Activated effector memory CD4-positive, alpha-beta T cell treated with Interleukin-2 at 50 U/mL for 16 hours (primary cell): ENCODE results near the gene CCDC57.
"Not testable (repeated sequence)": the region's sequence is repeated elsewhere in the genome, so short reads cannot be mapped to it uniquely, and the experiment has no call there.

Experiments
- DNase-seq: peaks from one replicate; pipeline ENCODE4 v3.0.0-alpha.2; 2020

CCDC57 gene

DNA sequence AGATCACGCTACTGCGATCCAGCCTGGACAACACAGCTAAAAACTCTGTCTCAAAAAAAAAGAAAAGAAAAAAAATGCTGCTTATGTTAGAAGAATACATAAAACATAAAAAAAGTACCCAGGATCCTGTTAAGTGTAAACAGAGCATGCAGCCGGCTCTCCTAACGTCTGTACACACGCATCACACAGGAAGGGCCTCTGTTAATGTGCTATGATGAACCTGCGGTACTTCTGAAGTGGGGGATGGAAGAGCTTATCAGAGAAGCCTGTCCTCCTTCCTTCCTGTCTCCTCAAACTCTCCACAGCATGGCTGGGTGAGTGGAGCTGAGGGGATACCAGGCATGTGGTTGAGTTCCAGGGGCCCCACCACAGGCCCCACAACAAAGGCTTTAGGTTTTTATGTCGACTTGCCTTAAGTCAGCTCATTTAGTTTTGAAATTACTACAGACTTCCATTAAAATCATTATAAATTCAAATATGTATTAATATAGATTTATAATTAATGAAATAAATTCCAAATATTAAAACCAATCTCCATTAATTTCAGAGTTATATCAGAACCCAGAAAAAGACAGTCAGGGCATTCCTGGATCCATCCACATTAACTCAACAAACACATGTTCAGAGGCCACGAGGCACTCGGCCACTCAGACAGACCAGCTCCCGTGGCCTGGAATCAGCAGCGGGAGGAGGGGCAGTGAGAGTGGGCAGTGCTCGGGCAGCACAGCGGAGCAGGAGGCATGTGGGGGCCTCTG lies 11.7 kb downstream of the CCDC57 start:
- peak; percentile 50 for DNase-seq

DNA sequence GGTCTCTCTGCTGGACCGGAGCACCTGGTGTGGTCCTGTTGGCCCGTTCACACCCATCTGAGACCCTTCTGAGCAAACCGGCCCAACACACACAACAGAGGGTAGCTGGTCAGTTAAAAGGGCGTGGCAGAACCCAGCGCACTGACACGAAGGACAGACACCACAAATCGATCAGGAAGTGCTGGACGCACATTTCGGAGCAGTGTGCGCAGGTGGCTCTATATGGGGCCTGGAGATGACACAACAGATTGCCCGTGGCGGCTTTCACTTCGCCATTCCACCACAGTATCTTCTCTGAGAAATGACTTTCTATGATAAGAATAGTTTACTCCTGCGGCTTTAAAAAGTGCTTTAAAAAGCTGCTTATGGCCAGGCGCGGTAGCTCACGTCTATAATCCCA lies 12.5 kb downstream of the CCDC57 start:
- no peak for DNase-seq

DNA sequence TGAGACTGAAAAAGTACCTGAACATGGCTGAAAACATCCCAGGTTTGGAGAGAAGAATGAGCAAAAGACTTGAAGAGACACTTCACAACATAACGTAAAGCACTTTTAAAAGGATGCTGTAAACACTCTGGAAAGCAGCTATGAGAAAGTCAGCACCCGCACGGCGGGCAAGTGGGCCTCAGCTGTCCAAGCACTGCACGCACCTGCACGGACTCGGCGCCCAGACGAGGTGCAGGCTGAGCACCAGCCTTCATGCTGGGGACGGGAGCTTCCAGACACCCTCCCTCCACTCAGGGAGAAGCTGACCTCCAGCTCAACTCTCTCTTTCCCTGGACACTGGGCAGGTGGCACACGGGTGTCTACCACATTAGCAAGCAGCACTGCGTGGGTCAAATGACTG lies 13.1 kb downstream of the CCDC57 start:
- no peak for DNase-seq

DNA sequence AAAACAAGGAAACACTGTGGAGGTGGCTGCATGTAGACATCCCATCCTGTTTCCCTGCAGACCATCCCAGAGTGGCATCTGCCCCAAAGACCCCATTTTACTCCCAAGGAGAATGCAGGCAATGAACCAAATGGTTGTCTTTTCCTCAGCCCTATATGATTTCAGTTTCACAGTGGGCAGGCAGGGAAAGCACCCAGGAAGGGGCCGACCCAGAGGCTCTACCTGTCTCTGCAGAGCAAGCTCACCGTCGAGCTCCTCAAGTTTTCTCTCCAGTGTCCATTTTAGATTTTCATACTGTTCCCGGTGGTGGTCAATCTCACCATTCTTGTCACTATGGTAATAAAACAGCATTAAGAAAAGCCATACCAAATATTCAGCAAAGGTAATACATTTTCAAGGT lies 14.6 kb downstream of the CCDC57 start:
- no peak for DNase-seq

DNA sequence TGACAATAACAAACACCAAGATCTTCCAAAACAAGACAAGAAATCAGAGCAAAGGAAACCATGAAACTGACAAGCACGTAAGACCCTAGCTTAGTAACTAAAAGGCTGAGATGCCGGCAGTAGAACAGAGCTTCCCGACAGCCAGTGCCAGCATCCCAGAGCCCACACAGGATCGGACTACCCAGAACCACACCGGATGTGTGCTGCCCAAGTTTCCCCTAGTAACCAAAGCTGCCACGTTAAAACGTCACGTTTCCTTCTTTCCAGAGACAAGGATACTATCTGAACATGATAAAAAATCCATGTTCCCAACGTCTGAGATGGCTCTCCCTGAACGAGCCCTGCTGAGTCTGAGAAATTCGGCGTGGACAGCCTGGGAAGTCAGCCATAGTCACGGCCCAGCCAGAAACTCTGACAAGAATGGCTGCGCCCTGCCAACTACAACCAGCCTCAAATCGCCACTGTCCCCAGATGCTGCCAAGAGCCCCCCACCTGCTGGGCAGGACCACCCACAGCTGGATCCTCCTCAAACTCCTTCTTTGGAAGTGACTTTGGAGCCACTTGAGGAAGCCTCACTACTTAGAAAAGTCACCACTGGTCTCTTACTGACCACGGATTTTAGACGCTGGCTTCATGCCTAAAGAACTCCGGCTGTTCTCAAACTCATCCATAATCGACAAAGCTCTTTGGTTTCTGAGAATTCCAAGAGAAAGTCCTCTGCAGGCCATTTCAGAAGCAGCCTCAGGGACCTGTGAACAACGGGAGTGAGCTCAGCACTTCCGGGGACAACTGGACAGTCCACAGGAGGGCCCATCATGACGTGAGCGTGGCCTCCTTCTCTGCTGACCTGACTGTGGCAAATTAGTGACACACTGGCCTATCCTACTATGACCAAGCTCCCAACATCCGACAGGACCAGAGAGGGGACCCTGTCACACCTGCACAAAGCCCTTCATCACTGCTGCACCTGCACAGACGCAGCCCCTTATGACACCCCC lies 16.7 kb downstream of the CCDC57 start:
- no peak for DNase-seq

DNA sequence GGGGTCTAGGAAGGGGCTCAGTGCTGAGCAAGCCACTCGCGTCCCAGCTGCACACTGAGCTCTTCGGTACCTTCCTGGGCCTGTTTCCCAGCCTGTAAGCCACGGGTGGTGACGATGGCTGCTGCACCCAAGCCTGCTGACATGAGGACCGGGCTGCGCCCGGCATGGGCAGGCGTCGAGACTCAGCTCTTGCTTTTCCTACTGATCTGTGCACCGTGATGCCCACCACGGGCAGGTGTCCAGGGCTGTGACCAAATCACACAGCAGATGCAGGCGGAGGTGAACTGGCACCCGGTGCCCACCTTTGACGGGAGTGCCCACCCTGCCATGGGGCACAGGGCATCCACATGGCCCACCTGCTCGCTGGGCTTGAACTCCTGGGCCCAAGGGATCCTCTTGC lies 17.9 kb downstream of the CCDC57 start:
- no peak for DNase-seq

DNA sequence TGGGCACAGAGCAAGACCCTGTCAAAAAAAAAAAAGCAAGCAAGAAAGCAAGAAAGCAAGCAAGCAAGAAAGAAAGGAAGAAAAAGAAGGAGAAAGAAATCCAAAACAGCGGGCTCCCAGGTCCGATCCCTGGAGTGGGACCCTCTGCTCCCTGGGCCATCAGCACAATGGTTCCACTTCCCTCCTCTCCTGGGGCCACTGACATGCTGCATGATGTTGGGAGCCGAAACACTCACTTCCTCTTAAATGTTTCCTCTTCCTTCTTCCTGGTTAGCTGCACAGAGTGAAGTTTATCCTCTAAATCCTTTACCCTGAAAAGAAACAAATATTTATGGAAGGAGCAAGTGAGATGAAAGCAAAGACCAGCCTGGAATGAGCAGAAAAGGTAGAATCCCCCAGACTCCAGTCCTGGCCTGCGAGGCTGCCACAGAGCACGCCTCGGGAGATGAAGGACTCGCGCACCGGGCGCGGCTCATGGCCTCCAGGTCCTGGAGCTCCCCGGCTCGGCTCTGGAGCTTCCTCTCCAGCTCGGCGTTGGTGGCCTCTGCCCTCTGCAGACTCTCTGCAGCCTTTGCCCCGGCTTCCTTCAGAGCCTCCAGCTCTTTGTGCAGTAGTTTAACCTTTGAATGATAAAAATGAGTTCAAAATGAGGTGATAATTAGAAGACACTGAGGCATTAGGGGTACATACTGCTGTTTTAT lies 19.0 kb downstream of the CCDC57 start:
- no peak for DNase-seq

DNA sequence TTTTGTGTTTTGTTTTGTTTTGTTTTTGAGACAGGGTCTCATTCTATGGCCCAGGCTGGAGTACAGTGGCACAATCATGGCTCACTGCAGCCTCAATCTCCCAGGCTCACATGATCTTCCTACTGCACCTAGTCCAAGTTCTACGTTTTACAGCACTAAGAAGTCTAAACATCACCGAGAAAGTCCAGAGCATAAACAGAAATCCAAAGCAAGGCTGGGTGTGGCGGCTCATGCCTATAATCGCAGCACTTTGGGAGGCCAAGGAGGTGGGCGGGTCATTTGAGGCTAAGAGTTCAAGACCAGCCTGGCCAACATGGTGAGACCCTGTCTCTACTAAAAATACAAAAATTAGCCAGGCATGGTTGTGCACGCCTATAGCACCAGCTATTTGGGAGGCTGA lies 19.6 kb downstream of the CCDC57 start:
- DNase-seq, result not testable (repeated sequence)

DNA sequence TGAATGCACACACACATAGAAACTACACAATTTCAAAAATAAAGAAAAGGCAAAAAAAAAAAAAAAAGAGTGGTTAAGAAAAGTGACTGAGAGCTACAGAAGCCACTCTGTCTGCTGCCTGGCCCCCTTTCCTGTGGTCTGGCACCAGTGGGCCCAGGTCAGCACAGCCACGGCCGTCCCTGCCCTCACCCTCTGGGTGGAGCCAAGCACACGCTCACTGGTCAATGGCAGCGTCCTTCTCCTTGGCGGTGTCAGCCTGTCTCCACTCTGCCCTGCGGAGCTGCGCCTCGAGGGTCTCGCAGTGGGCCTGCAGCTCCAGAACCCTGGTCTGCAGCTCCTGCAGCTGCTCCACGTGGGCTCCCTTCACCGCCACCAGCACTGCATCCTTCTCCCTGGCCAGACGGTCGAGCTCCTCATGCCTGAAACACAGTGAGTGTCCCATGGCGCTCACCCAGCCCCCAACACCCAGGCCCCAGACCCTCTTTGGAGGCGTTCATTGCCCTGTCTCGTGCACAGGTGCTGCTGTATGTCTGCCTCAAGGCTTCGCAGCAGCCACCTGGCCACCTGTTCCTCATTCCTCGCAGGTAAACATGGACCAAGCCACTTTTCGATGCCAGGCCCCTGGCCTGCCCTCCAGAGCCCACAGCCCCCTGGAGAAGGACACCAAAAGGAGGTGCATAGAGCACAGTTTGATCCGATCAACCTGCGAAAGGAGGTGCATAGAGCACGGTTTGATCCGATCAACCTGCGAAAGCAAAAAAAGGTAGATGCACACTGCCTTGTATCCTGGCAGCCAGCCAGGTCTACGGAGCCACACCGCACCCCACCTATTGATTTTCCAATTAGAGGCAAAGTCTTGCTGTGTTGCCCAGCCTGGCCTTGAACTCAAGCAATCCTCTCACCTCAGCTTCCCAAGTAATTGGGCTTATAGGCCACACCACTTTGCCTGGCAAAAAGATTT lies 24.4 kb downstream of the CCDC57 start:
- DNase-seq, result no peak

DNA sequence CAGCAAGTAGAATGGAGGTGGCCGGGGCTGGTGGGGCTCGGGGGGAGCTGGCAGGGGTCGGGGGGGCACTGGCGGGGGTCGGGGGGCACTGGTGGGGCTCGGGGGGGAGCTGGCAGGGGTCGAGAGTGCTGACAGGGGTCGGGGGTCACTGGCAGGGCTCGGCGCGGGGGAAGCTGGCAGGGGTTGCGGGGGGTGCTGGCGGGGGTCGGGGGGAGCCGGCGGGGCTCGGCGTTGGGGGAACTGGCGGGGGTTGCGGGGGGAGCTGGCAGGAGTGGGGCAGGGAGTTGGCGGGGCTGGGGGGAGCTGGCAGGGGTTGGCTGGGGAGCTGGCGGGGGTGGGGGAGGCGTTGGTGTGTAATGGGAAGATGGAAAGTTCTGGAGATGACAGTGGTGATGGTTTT lies 25.1 kb downstream of the CCDC57 start:
- DNase-seq, result no peak

DNA sequence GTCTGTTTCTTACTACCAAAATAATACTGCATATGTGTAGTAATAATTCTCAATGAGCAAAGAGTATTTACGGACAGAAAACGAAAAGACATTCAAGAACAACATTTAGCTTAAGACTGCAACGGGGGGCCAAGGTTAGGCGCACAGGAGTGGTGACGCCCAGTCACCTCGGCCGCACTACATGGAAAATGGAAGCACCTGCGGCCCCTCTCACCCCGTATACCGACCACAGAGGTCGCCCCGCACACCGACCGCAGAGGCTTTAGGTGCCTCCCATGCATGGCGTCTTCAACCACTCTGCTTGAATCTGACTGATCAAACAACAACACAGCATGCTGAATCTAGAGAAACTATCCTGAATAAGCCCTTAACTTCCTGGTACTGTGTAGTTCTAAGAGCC lies 26.4 kb downstream of the CCDC57 start:
- no peak for DNase-seq

DNA sequence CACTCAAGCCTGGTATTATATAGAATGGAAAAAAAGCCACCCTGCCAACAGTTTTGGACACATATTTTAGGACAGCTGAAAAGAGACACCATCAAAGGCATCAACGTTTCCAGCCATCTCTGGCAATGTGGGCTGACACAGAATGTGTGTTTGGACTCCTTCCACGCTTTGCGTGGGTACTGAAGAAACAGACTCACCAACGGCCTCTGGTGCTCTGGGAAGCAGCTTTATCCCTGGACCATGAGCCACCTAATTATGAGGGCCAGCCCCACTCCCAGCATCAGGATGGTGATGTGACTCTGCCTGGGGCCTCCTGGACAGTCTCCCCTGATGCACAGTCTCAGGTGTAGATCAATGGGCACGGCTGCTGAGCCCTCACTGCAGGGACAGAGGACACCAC lies 27.9 kb downstream of the CCDC57 start:
- no peak for DNase-seq

DNA sequence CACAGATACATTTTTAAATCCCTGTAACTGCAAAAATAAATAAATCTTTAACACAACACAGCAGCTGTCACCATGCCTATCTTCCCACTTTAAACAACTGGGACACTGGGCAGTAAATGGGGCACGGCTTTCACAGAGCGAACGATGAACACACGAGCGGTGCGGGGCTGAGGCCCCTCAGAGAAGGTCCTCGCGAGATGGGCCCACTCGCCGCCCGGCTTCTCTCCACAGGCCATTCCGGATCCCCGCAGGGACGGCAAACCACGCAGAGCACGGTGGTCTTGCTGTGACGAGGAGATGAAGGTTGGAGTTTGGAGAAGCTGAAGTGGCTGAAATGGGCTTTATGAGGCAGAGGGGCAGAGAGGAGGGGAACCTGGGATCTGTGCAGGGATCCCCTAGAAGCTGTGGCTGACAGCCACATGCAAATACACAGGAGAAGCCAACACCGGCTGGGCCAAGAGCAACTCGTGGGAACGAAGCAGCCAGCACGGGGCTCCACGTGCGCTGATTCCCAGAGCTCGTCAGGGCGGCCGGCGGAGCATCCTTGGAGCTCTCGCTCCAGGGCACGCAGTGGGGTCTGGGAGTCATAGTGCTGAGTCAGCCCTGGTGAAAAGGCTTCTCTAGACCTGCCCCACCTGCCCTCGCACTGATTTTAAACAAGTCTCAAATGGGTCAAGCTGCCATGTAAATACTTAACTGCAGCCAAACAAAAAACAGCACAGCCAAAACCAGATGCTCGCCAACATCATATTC lies 31.7 kb downstream of the CCDC57 start:
- no peak for DNase-seq

DNA sequence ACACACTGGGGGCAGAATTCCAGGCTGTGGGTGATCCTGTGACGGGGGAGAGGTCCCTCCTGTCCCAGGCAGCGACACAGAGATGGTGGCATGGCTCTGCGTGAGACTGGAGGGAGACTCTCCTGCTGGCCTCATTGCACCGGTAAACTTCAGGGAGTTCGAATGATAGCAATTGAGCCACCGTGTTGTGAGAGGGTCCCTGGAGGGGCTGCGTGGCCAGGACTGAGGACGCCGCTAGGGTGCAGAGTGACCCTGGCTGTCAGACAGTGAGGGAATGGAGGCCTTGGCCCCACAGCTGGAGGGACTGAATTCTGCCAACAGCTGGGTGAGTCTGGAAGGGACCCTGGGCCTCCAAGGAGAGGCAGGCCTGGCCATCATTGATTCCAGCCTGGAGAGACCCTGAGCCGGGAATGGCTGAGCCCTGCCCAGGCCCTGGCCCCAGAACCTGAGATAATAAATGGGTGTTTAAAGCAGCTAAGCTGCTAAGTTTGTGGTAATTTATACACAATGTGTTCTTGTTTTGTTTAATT lies 32.6 kb downstream of the CCDC57 start:
- no peak for DNase-seq

DNA sequence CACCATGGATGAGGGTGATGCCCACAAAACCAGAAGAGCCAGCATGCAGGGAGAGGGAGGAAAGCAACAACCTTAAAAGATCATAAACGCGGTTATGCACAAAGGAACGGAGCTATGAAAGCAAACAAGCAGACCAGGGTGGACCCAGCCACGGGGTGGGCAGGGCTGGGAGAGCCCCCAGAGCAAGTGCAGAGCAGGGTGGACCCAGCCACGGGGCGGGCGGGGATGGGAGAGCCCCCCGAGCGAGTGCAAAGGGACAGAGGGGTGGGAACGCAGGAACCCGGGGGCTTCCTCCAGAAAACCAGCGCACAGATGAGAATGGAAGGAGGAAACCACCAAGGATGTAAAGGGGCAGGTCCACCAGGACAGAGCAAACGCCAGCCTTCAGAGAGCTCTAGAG lies 33.2 kb downstream of the CCDC57 start:
- DNase-seq, result no peak

DNA sequence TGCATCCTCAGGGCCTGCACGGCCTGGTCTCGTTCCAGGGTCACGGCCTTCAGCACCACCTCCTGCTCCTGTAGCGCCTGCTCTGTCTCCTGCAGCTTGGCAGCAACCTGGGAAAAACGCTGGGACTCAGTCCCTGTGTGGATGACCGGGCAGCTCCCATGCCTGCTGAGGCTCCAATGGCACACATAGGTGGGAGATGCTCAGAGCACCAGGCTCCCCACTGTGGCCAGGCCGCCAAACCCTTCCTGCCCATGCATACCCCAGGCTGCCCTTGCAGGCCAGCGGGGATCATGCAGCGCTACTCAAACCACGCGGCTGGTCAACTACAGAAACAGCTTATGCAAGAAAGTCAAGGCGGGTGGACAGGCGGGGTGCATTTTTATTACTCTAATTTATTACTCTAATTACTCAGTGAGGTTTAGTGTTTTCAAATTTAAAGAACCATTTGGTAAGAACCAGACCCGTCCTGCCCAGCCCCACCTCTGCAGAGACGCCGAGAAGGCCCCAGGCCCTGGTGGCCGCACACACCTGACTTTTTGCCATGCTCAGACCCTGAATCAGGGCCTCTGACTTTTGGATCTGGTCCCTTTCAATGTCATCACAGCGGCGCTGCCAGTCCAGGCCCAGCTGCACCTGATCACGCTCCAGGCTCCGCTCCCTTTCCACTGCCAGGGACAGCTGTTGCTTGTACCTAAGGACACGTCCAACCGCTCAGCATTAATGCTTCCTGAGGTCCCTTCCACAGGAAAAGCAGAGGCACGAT lies 34.0 kb downstream of the CCDC57 start:
- no peak for DNase-seq

DNA sequence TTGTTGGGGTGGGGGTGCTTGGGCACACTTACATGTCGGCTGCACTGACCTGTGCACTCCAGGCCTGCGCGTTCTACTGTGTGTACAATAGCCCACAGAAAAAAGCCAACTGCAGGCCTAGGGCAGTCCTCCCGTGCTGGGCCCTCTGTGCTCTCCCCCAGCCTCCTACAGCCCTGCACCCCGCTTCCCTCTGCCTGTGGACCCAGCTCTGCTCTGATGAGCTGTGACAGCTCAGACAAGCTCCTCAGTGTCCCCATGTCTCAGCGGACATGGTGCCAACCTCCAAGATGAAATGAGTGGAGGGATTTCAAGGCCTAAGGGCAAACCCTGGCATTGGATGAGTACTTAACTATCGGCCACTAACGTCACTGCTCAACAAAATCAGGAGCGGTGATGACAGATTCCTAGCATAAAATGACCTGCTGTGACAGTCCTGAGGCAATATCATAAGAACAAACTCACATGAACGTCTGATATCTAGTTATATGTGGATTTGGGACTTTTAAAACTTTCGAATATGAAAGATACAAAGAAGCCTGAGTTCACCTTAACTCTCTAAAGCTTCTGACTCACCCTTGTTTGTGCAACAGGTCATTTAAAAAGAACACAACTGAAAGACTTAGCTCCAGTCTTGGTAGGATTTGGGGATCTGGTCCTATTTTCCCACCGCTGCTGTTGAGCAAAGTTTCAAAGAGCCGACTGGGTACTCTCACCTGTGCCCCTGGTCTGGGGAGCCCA lies 34.7 kb downstream of the CCDC57 start:
- no peak for DNase-seq

DNA sequence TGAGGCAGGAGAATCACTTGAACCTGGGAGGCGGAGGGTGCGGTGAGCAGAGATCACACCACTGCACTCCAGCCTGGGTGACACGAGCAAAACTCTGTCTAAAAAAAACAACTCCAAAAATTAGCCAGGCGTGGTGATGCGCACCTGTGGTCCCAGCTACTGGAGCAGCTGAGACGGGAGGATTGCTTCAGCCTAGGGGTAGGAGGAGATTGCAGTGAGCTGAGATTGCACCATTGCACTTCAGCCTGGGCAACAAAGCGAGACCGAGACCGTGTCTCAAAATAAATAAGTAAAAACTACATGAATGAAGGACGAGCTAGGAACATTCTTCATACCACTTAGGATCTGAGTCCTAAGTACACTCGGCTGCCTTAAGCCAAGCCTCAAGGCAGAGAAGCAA lies 35.4 kb downstream of the CCDC57 start:
- DNase-seq, result no peak

DNA sequence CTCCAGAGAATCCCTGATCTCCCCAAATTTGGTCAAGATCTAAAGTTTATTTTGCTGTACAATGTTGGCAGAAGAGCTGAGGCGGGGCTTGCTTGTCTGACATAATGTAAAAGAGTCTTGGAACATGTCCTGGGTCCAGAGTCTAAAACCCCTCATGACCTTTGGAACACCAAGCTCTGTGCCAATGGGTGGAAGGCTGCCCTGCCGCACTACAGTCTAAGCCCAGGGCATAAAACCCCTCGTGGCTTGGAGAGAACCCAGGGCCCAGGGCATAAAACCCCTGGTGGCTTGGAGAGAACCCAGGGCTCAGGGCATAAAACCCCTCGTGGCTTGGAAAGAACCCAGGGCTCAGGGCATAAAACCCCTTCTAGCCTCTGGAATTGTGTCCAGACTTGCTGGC lies 36.7 kb downstream of the CCDC57 start:
- DNase-seq, result no peak

DNA sequence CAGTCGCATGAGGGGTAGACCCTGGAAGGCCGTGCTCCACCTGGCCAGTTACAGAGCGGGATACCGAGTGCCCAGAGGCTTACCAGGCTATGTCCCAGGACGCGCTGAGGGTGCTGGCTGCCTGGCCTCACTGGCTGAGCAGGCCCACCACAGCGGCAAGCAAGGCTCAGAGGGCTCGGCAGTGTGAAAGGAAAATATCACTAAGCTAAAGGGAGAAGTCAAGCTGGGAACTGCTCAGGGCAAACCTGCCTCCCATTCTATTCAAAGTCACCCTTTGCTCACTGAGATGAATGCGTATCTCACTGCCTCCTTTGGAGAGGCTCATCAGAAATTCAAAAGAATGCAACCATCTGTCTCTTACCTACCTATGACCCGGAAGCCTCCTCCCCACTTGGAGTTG lies 37.4 kb downstream of the CCDC57 start:
- DNase-seq, result no peak
